OCI-LY7 (cell line): ENCODE measurements around the gene TMEM179. TPM values are rescaled to one million over a fixed set of nuclear protein-coding genes. Genes with fewer than 3 reads are reported as not detected.

Source experiments
- BruUV-seq: library from RNA; stranded (reverse); fragments of 400-500 nt; replicated peaks from 2 replicates; lab custom pipeline; 2021; lab: Mats Ljungman, UMichigan
- CTCF ChIA-PET: fragments of 300-600 bp; sonication (Branson Sonifier 250); formaldehyde crosslinking; loops from one replicate; lab custom pipeline; 2022; ENCODE audit warnings: antibody characterized with exemption; ENCODE audit not compliant: unreplicated experiment; lab: Charles Lee
- POLR2A ChIA-PET: fragments of 300-600 bp; sonication (Branson Sonifier 250); formaldehyde crosslinking; loops from one replicate; lab custom pipeline; 2022; ENCODE audit warnings: antibody characterized with exemption; lab: Charles Lee
- DNase-seq: peaks from one replicate; pipeline ENCODE4 v3.0.0-alpha.2; 2015; ENCODE audit warnings: low spot score
- H2AFZ ChIP-seq: fragments of 200-600 bp; sonication (generic), shearing (Covaris generic); 2 replicates; pipeline ENCODE4 v1.6.1; 2014; ENCODE audit warnings: mild to moderate bottlenecking, antibody characterized with exemption, low read length, moderate library complexity
- H3K27ac ChIP-seq: fragments of 200-600 bp; sonication (generic); 2 replicates; pipeline ENCODE4 v1.5.1; 2014; ENCODE audit warnings: mixed run types, low read depth, mild to moderate bottlenecking, moderate library complexity, low read length, inconsistent platforms; ENCODE audit not compliant: poor library complexity, severe bottlenecking
- H3K36me3 ChIP-seq: fragments of 200-600 bp; sonication (generic); 2 replicates; pipeline ENCODE4 v1.6.1; 2014; ENCODE audit warnings: mild to moderate bottlenecking, antibody characterized with exemption, low read length, moderate library complexity, mixed read lengths; ENCODE audit not compliant: insufficient read depth
- H3K4me1 ChIP-seq: fragments of 200-600 bp; sonication (generic); 2 replicates; pipeline ENCODE4 v1.5.1; 2014; ENCODE audit warnings: mild to moderate bottlenecking, low read length; ENCODE audit not compliant: insufficient read depth, poor library complexity, severe bottlenecking
- H3K4me2 ChIP-seq: fragments of 200-600 bp; sonication (generic); 2 replicates; pipeline ENCODE4 v1.6.1; 2014; ENCODE audit warnings: mild to moderate bottlenecking, low read length
- H3K4me3 ChIP-seq: fragments of 200-600 bp; sonication (generic); 2 replicates; pipeline ENCODE4 v1.5.1; 2014; ENCODE audit warnings: mild to moderate bottlenecking, low read depth, low read length; ENCODE audit not compliant: poor library complexity, severe bottlenecking
- H3K79me2 ChIP-seq: fragments of 200-600 bp; sonication (generic); 2 replicates; pipeline ENCODE4 v1.6.1; 2016; ENCODE audit warnings: low read depth, mild to moderate bottlenecking, low read length, moderate library complexity, mixed read lengths; ENCODE audit not compliant: insufficient read depth
- H3K9me2 ChIP-seq: fragments of 200-600 bp; sonication (generic); 2 replicates; pipeline ENCODE4 v1.6.1; 2016; ENCODE audit warnings: mild to moderate bottlenecking, low read length, mixed read lengths; ENCODE audit not compliant: insufficient read depth
- H3K9me3 ChIP-seq: fragments of 200-600 bp; sonication (generic); 2 replicates; pipeline ENCODE4 v1.6.1; 2014; ENCODE audit warnings: mild to moderate bottlenecking, mixed run types, low read length, mixed read lengths
- H4K20me1 ChIP-seq: fragments of 200-600 bp; sonication (generic); 2 replicates; pipeline ENCODE4 v1.6.1; 2014; ENCODE audit warnings: mild to moderate bottlenecking, antibody characterized with exemption, low read length, moderate library complexity, mixed read lengths; ENCODE audit not compliant: insufficient read depth
- EZH2phosphoT487 ChIP-seq: fragments of 200-600 bp; sonication (generic); IDR thresholded peaks from 2 replicates; pipeline ENCODE4 v1.6.1; 2018; ENCODE audit warnings: low read depth, borderline replicate concordance, mild to moderate bottlenecking, mixed run types, antibody characterized with exemption, low read length, moderate library complexity, mixed read lengths
- intact Hi-C: fragments of 100-400 bp; cut with micrococcal nuclease; formaldehyde crosslinking; loops from one replicate; pipeline ENCODE4 v1.10.0; 2022; ENCODE audit not compliant: unreplicated experiment
- total RNA-seq, 2 experiments: library from RNA; depleted of rRNA in 1 of 2; stranded (reverse); fragments of >200 nt in 1 of 2; shearing (Covaris generic) in 1 of 2; gene quantifications; 2 replicates each; pipeline ENCODE4 v1.2.3, GENCODE V29; 2014 to 2022
- TF ChIP-seq, protein P1 (sequence below): fragments of 200-600 bp; sonication (generic); conservative IDR thresholded peaks from 2 replicates; pipeline ENCODE4 v1.5.1; 2014; ENCODE audit warnings: mild to moderate bottlenecking, antibody characterized with exemption, low read length, moderate library complexity, mixed read lengths

TMEM179 gene
- total RNA-seq, 2 experiments from 2014 or later: not detected

DNA sequence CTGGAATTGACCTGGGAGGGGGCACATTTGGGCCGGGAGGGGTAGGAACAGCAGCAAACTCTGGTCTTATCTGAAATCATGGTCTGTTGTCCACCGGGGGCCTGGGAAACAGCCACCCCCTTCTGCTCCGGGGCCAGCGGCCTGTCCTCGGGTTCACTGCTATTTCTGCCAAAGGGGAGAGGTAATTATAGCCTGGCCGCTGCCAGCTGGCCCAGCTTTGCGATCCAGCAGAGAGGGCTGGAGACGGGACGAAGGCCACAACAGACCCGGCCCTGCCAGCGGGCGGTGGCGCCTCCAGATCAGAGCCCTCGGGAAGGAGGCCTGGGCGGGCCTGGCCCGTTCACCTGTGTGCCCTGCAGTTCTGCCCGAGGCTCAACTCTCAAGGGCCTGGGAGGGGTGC, 25.1 kb downstream of the TMEM179 start, which contains the start of gene C14orf180:
Gene C14orf180, plus strand, starts transcription at position 258 of the 400 bp plus-strand sequence. CDS start 6,667 bp downstream, outside the sequence.
- H3K9me3 ChIP-seq: no peaks in the 10 kb centered on the region
- H3K36me3 ChIP-seq: no peaks in the 10 kb centered on the region

DNA sequence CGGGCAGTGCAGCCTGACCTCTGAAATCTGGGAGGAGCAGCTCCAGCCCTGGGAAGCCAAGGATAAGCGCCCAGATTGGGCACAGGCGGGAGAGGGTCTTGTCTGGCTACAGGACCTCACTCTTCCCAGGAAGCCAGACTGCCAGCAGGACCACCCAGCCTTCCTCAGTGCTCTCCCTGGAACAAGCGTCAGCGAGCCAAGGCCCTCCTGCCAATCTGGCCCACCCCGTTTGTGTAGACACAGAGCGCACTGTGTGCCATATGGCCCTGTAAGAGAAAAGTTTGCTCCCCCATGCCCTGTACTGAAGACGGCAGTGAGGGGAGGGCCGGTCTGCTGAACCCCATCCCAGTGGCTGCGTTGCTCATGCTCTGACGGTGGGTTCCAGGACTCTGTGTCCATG, 26.3 kb downstream of the TMEM179 start:
- no peak for DNase-seq
- H3K4me2 ChIP-seq: no peak overlapping the region
- H3K9me2 ChIP-seq: no peaks in the 10 kb centered on the region
- CTCF ChIA-PET: no interaction called here
- POLR2A ChIA-PET: no interaction called here
- TF ChIP-seq, protein P1, sequence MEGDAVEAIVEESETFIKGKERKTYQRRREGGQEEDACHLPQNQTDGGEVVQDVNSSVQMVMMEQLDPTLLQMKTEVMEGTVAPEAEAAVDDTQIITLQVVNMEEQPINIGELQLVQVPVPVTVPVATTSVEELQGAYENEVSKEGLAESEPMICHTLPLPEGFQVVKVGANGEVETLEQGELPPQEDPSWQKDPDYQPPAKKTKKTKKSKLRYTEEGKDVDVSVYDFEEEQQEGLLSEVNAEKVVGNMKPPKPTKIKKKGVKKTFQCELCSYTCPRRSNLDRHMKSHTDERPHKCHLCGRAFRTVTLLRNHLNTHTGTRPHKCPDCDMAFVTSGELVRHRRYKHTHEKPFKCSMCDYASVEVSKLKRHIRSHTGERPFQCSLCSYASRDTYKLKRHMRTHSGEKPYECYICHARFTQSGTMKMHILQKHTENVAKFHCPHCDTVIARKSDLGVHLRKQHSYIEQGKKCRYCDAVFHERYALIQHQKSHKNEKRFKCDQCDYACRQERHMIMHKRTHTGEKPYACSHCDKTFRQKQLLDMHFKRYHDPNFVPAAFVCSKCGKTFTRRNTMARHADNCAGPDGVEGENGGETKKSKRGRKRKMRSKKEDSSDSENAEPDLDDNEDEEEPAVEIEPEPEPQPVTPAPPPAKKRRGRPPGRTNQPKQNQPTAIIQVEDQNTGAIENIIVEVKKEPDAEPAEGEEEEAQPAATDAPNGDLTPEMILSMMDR: no peak
- TF ChIP-seq EZH2phosphoT487: no peak
- H4K20me1 ChIP-seq: no peaks in the 10 kb centered on the region
- intact Hi-C loops: no loop called here
- H3K79me2 ChIP-seq: no peaks in the 10 kb centered on the region
- no peaks in the 10 kb centered on the region for H3K9me3 ChIP-seq
- BruUV-seq: no TSS peak
- H3K36me3 ChIP-seq: no peaks in the 10 kb centered on the region
- H2AFZ ChIP-seq: no peak overlapping the region
- no peak overlapping the region for H3K4me3 ChIP-seq
- no peaks in the 10 kb centered on the region for H3K4me1 ChIP-seq
- H3K27ac ChIP-seq: no peak overlapping the region

More for the DNA sequence above, 25.1 kb downstream of the TMEM179 start, which contains the start of gene C14orf180:
- Histone ChIP-seq H3K4me3 (no peak within 1 kb of the TSS), H3K4me2 (no peak within 1 kb of the TSS), H3K9me2 (no peaks in the 10 kb centered on the region), H4K20me1 (no peaks in the 10 kb centered on the region), H3K27ac (no peak within 1 kb of the TSS), H3K79me2 (no peaks in the 10 kb centered on the region), H2AFZ (no peak within 1 kb of the TSS), H3K4me1 (no peaks in the 10 kb centered on the region)
- no peak for DNase-seq
- TF ChIP-seq, protein P1: no peak
- no peak for TF ChIP-seq EZH2phosphoT487
- POLR2A ChIA-PET: no interaction called here
- intact Hi-C loops: no loop called here
- no TSS peak for BruUV-seq
- CTCF ChIA-PET: no interaction called here

DNA sequence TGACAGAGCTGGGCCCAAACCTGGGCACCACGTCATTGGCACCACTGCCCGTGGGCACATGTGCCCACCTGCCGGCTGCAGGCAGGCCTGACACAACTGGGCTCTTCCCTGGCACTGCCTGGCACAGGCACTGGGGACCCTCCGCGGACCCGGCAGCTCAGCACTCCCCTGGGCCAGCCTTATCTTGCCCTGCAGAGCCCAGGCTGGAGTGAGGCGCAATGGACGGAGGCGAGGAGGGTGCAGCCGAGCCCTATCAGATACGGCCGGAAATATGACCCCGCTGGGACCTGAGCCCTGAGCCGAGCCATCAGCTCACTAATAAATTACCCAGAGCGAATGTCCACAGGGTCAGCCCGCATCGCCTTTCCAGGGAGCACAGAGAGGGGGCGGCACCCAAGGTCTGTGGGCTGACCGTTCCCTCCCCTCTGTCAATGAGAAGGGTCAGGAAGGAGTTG, 26.7 kb downstream of the TMEM179 start:
- CTCF ChIA-PET: no interaction called here
- no TSS peak for BruUV-seq
- POLR2A ChIA-PET: interaction anchor here (0.6 kb wide), 1 partner anchor 1865 kb away, joined by 6 read pairs; no protein-coding TSS in a partner anchor

More for the DNA sequence above, 26.7 kb downstream of the TMEM179 start:
- Histone ChIP-seq H3K4me1 (no peaks in the 10 kb centered on the region), H3K9me2 (no peaks in the 10 kb centered on the region), H3K9me3 (no peaks in the 10 kb centered on the region), H3K4me2 (no peak overlapping the region), H3K36me3 (no peaks in the 10 kb centered on the region), H3K27ac (no peak overlapping the region), H3K79me2 (no peaks in the 10 kb centered on the region), H4K20me1 (no peaks in the 10 kb centered on the region), H3K4me3 (no peak overlapping the region), H2AFZ (no peak overlapping the region)
- intact Hi-C loops: no loop called here
- no peak for DNase-seq
- TF ChIP-seq, protein P1: no peak
- no peak for TF ChIP-seq EZH2phosphoT487
